ENCODE measurements around the gene MMP2. TPM values are rescaled to one million over a fixed set of nuclear protein-coding genes. Genes with fewer than 3 reads are reported as not detected.

Gene MMP2
- total RNA-seq, 1 experiment from 2014 or later = 311 TPM

GRCh38 chr16:55466209-55466608, 12.8 kb upstream of the MMP2 start:
- Histone ChIP-seq H3K4me1 (ENCODE audit: control insufficient read depth, insufficient read depth, low read length) (peaks cover 26% of the 10 kb centered on the region), H3K36me3 (ENCODE audit: control insufficient read depth, insufficient read depth, low read length) (no peaks in the 10 kb centered on the region), H3K27ac (ENCODE audit: low read length) (peak overlapping the region; percentile 42; the same call in 1 of the 2 replicates), H3K9me3 (ENCODE audit: control insufficient read depth, insufficient read depth, low read depth, low read length) (no peaks in the 10 kb centered on the region), H3K27me3 (ENCODE audit: control insufficient read depth, insufficient read depth, low read length) (no peaks in the 10 kb centered on the region), H3K4me3 (ENCODE audit: low read depth in 2 of 2, low read length in 2 of 2) (no peak overlapping the region)
- CTCF ChIA-PET = interaction anchor here (0.6 kb wide), 1 partner anchor 38 kb away, joined by 11 read pairs; no protein-coding TSS in a partner anchor
- POLR2A ChIA-PET = no interaction called here
- intact Hi-C loops (cut with micrococcal nuclease; ENCODE audit: unreplicated experiment) (loop anchor here (5.0 kb wide), 1 partner anchor 36 kb away; no protein-coding TSS in a partner anchor), in situ Hi-C loops (cut with HindIII; ENCODE audit: low pct_unique_long_range_greater_than_20kb, low sequenced_read_pairs) (no loop called here)
- no TSS peak for BruUV-seq (replicated peaks)
- ATAC-seq (no peak), DNase-seq (ENCODE audit: low read depth, low spot score) (no peak)
- TF ChIP-seq SIN3A (IDR thresholded peaks at IDR 0.05; ENCODE audit: borderline replicate concordance, insufficient read depth, low read depth, low read length) (no peak), POLR2AphosphoS5 (IDR thresholded peaks at IDR 0.05; ENCODE audit: low read depth, low read length) (no peak)

GRCh38 chr16:55467898-55468297, 11.1 kb upstream of the MMP2 start:
- peaks cover 39% of the 10 kb centered on the region for H3K4me1 ChIP-seq (ENCODE audit: control insufficient read depth, insufficient read depth, low read length)
- H3K36me3 ChIP-seq (ENCODE audit: control insufficient read depth, insufficient read depth, low read length) = no peaks in the 10 kb centered on the region
- DNase-seq (ENCODE audit: low read depth, low spot score) (no peak), ATAC-seq (no peak)
- H3K4me3 ChIP-seq (ENCODE audit: low read depth in 2 of 2, low read length in 2 of 2) = no peak overlapping the region
- POLR2A ChIA-PET = no interaction called here
- in situ Hi-C loops (cut with HindIII; ENCODE audit: low pct_unique_long_range_greater_than_20kb, low sequenced_read_pairs) (no loop called here), intact Hi-C loops (cut with micrococcal nuclease; ENCODE audit: unreplicated experiment) (loop anchor here (5.0 kb wide), 1 partner anchor 34 kb away; no protein-coding TSS in a partner anchor)
- no peak for TF ChIP-seq REST (IDR thresholded peaks at IDR 0.05; ENCODE audit: insufficient read depth in 1 of 2, low read depth in 2 of 2, low read length in 1 of 2)
- TF ChIP-seq CTCF (IDR thresholded peaks at IDR 0.05) = no peak
- peak overlapping the region; percentile 91 for H3K27ac ChIP-seq (ENCODE audit: low read length)
- no peaks in the 10 kb centered on the region for H3K27me3 ChIP-seq (ENCODE audit: control insufficient read depth, insufficient read depth, low read length)
- BruUV-seq (replicated peaks) = no TSS peak
- no peaks in the 10 kb centered on the region for H3K9me3 ChIP-seq (ENCODE audit: control insufficient read depth, insufficient read depth, low read depth, low read length)
- CTCF ChIA-PET = interaction anchor here (0.5 kb wide), 1 partner anchor 47 kb away, joined by 9 read pairs; no protein-coding TSS in a partner anchor

GRCh38 chr16:55468352-55468990, 10.5 kb upstream of the MMP2 start:
- Histone ChIP-seq H3K4me1 (ENCODE audit: control insufficient read depth, insufficient read depth, low read length) (peaks cover 41% of the 10 kb centered on the region), H3K27me3 (ENCODE audit: control insufficient read depth, insufficient read depth, low read length) (no peaks in the 10 kb centered on the region), H3K9me3 (ENCODE audit: control insufficient read depth, insufficient read depth, low read depth, low read length) (no peaks in the 10 kb centered on the region), H3K4me3 (ENCODE audit: low read depth in 2 of 2, low read length in 2 of 2) (no peak overlapping the region), H3K36me3 (ENCODE audit: control insufficient read depth, insufficient read depth, low read length) (no peaks in the 10 kb centered on the region), H3K27ac (ENCODE audit: low read length) (peak overlapping the region; percentile 91)
- POLR2A ChIA-PET = no interaction called here
- intact Hi-C loops (cut with micrococcal nuclease; ENCODE audit: unreplicated experiment) (loop anchor here (5.0 kb wide), 1 partner anchor 34 kb away; no protein-coding TSS in a partner anchor), in situ Hi-C loops (cut with HindIII; ENCODE audit: low pct_unique_long_range_greater_than_20kb, low sequenced_read_pairs) (no loop called here)
- CTCF ChIA-PET = no interaction called here
- BruUV-seq (replicated peaks) = no TSS peak
- DNase-seq (ENCODE audit: low read depth, low spot score) (no peak), ATAC-seq (no peak)
- TF ChIP-seq CTCF (IDR thresholded peaks at IDR 0.05) (no peak), SIN3A (IDR thresholded peaks at IDR 0.05; ENCODE audit: borderline replicate concordance, insufficient read depth, low read depth, low read length) (no peak), REST (IDR thresholded peaks at IDR 0.05; ENCODE audit: insufficient read depth in 1 of 2, low read depth in 2 of 2, low read length in 1 of 2) (no peak), POLR2AphosphoS5 (IDR thresholded peaks at IDR 0.05; ENCODE audit: low read depth, low read length) (no peak), TCF7L2 (IDR thresholded peaks at IDR 0.05; ENCODE audit: low read depth, low read length) (no peak)
